ENCODE measurements around the gene ATPAF1.

The ATPAF1 gene

DNA sequence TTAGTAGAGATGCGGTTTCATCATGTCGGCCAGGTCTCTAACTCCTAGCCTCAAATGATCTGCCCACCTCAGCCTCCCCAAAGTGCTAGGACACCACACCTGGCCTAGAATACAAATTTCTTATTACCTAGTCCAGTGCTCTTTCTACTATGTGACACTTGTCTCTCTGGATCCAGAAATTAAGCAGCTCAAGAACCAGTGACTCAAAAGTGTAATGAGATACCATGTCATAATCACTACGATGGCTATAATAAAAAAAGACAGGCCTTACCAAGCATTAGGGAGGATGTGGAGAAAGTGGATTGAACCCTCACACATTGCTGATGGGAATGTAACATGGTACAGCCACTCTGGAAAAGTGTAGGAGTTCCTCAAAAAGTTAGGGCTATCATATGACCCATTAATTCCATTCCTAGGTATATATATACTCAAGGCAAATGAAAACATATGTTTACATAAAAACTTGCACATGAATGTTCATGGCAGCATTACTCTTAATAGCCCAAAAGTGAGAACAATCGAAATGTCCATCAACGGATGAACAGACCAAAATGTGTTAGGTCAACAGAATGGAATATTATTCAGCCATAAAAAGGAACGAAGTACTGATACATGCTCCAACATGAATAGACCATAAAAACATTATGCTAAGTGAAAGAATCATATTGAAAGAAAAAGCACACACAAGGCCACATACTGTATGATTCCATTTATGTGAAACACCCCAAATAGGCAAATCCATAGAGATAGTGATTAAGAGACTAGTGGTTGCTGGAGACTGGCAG lies 11.8 kb upstream of the ATPAF1 start:
- no peak for DNase-seq (ENCODE audit: low spot score)
- Histone ChIP-seq H3K4me3 (no peak overlapping the region), H3K27ac (no peak overlapping the region)
- TF ChIP-seq, protein P1, sequence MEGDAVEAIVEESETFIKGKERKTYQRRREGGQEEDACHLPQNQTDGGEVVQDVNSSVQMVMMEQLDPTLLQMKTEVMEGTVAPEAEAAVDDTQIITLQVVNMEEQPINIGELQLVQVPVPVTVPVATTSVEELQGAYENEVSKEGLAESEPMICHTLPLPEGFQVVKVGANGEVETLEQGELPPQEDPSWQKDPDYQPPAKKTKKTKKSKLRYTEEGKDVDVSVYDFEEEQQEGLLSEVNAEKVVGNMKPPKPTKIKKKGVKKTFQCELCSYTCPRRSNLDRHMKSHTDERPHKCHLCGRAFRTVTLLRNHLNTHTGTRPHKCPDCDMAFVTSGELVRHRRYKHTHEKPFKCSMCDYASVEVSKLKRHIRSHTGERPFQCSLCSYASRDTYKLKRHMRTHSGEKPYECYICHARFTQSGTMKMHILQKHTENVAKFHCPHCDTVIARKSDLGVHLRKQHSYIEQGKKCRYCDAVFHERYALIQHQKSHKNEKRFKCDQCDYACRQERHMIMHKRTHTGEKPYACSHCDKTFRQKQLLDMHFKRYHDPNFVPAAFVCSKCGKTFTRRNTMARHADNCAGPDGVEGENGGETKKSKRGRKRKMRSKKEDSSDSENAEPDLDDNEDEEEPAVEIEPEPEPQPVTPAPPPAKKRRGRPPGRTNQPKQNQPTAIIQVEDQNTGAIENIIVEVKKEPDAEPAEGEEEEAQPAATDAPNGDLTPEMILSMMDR (IDR thresholded peaks at IDR 0.05) = no peak

DNA sequence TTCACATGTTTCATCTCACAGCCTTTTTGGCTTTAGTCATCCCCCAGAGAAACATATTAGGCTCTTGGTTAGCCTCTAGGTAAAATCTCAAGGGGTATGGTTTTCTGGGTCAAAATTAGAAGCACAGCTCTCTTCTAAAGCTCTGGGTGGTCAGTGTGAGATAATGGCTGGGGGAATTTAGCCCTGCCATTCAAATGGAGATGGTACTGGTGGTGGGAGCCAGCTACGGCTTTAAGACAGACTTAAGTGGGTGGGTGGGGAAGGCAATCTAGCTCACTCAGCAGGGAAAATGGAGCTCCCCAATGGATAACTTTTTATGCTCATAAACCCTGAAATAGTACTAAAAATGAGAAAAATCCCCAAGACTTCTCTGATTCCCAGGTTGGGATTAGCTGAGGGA lies 9.2 kb upstream of the ATPAF1 start:
- Histone ChIP-seq H3K27ac (no peak overlapping the region), H3K4me3 (no peak overlapping the region)
- TF ChIP-seq, protein P1 (IDR thresholded peaks at IDR 0.05) = no peak
- no peak for DNase-seq (ENCODE audit: low spot score)

DNA sequence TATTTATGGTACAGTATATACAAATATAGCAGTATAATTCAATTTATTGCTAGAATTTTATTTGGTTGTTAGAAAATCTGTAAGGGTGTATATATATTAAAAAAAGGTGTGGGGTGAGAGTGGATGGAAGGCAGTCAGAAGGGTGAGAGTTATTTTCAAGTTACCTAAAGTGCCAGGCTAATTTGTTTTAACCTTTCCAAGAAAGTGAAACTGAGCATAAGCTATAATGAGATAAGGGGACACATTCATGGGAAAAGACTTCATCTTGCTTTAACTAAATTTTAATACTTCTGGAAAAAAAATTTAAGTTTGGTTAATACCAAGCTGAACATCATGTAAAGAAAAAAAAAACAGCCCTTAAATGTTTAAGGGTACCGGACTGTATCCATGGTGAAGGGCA lies 8.4 kb upstream of the ATPAF1 start:
- H3K27ac ChIP-seq = no peak overlapping the region
- TF ChIP-seq, protein P1 (IDR thresholded peaks at IDR 0.05) = no peak
- DNase-seq (ENCODE audit: low spot score) = no peak

DNA sequence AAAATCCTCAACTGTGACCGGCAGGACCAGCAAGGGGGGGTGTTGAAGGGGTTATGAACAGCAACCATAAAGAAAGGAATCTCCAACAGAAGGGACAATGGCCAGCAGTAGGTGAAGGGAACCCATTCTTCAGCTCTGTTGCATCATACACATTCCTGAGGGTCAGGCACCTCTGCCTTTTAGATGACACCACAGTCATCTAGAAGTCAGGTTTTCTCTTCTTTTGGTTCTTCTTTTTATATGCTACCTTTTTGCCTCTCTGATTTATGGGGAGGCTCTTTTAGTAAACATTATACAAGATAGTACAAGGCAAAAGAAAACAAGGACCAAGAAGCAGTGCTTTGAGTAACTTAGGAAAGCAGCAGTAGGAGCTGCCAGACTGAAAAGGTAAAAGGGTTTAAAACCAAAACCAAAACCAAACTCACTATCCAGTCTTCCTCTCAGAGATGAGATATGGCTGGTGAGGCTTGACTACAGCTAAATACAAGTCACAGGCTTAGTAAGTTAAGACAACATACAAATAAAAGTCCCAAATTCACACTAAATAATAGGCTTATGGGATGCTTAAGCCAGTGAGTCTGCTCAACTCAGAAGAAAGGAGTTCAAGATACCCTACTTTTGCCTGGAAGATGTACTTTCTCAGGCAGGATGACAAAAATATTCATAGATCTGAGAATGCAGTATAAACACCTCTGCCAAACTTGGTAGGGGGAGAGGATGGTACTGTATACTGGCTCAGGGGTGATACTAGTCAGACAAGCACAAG lies 7.6 kb upstream of the ATPAF1 start:
- no peak overlapping the region for H3K27ac ChIP-seq
- DNase-seq (ENCODE audit: low spot score) = no peak
- H3K4me3 ChIP-seq = no peak overlapping the region
- TF ChIP-seq, protein P1 (IDR thresholded peaks at IDR 0.05) = no peak

More for the DNA sequence above, 8.4 kb upstream of the ATPAF1 start:
- no peak overlapping the region for H3K4me3 ChIP-seq

DNA sequence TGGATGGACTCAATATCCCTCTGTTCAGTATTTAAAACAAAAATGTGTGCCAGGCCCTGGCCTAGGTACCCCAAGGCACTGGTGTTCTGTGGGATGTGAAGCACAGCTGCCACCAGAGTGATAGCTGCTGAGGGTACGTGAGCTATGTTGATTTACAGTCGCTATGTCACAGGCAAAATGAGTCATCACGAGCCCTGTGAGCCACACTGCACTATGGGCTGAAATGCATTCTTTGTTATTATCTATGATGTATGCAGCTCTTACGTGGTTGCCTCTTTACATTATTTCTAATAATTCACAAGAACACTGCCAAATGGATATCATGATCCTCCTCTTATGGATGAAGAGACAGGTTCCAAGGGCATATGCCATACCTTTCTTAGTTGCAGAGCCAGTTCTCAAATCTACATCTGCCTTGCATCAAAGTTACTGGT lies 5.6 kb upstream of the ATPAF1 start:
- Histone ChIP-seq H3K27ac (no peak overlapping the region), H3K4me3 (no peak overlapping the region)
- DNase-seq (ENCODE audit: low spot score) = no peak
- TF ChIP-seq, protein P1 (IDR thresholded peaks at IDR 0.05) = no peak

DNA sequence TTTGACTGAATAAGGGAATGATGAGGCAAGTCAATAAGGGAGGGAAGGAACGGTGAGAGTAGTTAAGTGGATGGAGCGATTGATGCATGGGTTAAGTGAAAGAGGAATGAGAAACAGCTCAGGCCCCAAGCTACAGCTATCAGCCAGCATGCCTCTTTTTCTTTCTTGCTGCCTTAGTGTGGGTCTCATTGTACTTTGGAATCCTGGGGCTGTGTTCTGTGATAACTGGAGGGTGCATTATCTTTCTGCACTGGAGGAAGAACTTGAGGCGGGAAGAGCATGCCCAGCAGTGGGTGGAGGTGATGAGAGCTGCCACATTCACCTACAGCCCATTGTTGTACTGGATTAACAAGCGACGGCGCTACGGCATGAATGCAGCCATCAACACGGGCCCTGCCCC lies 4.5 kb upstream of the ATPAF1 start:
- DNase-seq (ENCODE audit: low spot score) = no peak
- TF ChIP-seq, protein P1 (IDR thresholded peaks at IDR 0.05) = no peak
- no peak overlapping the region for H3K27ac ChIP-seq

More for the DNA sequence above, 4.5 kb upstream of the ATPAF1 start:
- H3K4me3 ChIP-seq = no peak overlapping the region

All from coronary artery (tissue), 2 donors.